Measurements from ENCODE around the gene FAM181A. TPM values are rescaled to one million over a fixed set of nuclear protein-coding genes. Genes with fewer than 3 reads are reported as not detected.

FAM181A gene
- total and polyA plus RNA-seq, 7 donors: not detected

DNA sequence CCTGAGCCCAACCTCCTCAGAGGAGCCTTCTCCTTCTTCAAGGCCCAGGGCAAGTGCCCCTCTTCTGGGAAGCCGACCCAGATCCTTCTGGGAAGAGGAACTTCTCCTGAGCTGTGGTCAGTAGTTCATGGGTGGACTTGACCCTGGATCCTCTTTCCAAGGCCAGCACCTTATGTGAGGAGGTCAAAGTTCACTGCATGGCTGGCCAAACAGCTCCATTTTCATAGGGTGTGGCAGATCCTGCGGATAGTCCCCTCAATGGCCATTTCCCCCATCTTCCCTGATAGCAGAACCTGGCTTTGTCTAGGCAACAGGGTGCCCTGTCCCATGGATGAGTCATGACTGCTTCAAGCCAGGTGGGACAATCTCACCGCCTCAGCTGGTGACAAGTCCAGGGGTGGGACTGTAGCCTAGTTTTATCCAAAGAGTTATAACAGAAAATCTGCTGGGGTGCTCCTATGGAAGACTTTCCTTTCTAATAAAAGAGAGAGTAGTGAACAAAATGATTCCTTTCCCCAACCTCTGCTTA lies 38.9 kb downstream of the FAM181A start:
- H3K4me1 ChIP-seq: peaks cover 0 to 93% (median 77%) of the 10 kb centered on the region in 4 donors
- H3K27me3 ChIP-seq: no peaks in the 10 kb centered on the region
- H3K27ac ChIP-seq: peak overlapping the region; percentile 58 to 92 (median 86)
- DNase-seq: no peak
- no peaks in the 10 kb centered on the region for H3K9me3 ChIP-seq
- no peak overlapping the region for H3K4me3 ChIP-seq
- TF ChIP-seq POLR2AphosphoS5 (IDR thresholded peaks at IDR 0.05): no peak
- WGBS, 2 donors: 87 to 93% methylated on average over 3 of the region's 3 CpGs
- intact Hi-C loops (cut with DNase I): no loop called here
- H3K36me3 ChIP-seq: peaks cover 0 to 32% (median 10%) of the 10 kb centered on the region in 4 donors

DNA sequence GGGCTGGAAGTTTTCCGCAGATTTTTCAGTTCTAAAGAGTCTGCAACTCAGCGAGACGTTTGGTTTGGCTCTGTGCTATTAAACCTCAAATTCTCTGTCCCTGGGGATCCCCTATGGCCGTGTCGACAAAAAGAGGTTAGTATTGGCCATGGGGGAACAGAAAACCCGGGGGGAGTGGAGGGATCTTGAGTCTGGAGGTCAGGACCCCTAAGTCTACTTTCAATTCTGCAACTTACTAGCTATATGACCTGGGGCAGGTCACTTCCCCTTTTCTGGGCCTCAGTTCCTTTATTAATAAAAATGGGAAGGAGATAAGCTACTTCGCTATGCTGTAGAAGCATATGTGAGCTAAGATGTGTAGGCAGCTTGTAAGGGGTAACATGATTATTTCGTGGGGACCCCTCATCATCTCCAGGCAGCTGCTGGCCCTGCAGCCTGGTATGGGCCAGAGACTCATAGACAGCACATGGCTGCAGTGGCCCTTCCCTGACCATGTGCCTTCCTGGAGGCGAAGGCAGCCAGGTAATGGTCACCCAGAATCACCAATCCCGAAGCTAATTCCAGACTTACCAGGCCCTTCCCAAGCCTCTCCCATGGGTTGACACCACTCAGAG lies 40.6 kb downstream of the FAM181A start:
- Histone ChIP-seq H3K27me3 (no peaks in the 10 kb centered on the region), H3K4me1 (peaks cover 0 to 98% (median 89%) of the 10 kb centered on the region in 4 donors), H3K4me3 (no peak overlapping the region), H3K9me3 (no peaks in the 10 kb centered on the region), H3K27ac (peak overlapping the region; percentile 86 to 93 (median 90)), H3K36me3 (peaks cover 0 to 18% (median 6%) of the 10 kb centered on the region in 4 donors)
- no peak for TF ChIP-seq POLR2A (IDR thresholded peaks at IDR 0.05)
- TF ChIP-seq POLR2AphosphoS5 (IDR thresholded peaks at IDR 0.05): no peak
- TF ChIP-seq, protein P1, sequence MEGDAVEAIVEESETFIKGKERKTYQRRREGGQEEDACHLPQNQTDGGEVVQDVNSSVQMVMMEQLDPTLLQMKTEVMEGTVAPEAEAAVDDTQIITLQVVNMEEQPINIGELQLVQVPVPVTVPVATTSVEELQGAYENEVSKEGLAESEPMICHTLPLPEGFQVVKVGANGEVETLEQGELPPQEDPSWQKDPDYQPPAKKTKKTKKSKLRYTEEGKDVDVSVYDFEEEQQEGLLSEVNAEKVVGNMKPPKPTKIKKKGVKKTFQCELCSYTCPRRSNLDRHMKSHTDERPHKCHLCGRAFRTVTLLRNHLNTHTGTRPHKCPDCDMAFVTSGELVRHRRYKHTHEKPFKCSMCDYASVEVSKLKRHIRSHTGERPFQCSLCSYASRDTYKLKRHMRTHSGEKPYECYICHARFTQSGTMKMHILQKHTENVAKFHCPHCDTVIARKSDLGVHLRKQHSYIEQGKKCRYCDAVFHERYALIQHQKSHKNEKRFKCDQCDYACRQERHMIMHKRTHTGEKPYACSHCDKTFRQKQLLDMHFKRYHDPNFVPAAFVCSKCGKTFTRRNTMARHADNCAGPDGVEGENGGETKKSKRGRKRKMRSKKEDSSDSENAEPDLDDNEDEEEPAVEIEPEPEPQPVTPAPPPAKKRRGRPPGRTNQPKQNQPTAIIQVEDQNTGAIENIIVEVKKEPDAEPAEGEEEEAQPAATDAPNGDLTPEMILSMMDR (IDR thresholded peaks at IDR 0.05): no peak
- TF ChIP-seq EP300 (IDR thresholded peaks at IDR 0.05): no peak
- 58 to 64% methylated on average over 10 of the region's 10 CpGs for WGBS, 2 donors
- DNase-seq: no peak
- intact Hi-C loops (cut with DNase I): no loop called here

DNA sequence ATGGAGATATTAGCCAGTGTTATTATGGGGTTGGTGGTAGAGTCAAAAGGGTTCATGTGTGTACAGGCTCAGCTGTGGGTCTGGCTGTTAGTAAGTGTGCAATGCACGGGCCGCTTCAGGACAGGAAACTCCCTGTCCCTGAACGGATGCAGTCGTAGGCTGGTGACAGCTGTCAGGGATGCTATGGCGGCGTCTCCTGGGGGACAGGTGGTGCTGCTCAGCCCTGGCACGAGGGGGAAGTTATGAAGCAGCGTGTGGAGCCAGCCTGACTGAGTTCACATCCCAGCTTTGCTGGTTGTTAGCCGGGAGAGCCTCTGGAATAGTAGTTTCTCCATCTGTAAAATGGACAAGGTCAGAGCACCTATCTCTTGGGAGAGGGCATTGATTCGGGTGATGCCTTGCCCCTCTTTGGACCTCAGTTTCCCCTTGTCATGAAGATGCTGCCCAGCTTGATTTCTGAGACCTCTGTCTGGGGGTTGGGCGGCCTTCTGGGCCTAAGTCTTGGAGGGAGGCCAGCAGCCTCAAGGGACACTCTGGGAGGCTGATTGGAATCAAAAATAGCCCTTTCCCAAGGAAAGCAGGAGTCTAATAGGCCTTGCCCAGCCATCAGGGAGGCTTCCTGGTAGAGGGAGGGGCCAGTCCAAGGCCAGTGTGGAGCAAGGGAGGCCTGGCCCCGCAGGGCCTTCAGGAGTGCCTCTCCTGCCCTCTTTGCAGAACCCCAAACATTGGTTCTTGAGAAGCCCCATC lies 42.1 kb downstream of the FAM181A start:
- H3K4me3 ChIP-seq: no peak overlapping the region
- no peaks in the 10 kb centered on the region for H3K27me3 ChIP-seq
- H3K27ac ChIP-seq: peak overlapping the region; percentile 86 to 93 (median 90)
- no peaks in the 10 kb centered on the region for H3K9me3 ChIP-seq
- peaks cover 0 to 3% (median under 1%) of the 10 kb centered on the region in 4 donors for H3K36me3 ChIP-seq
- intact Hi-C loops (cut with DNase I): no loop called here
- TF ChIP-seq, protein P1 (IDR thresholded peaks at IDR 0.05): no peak
- TF ChIP-seq POLR2A (IDR thresholded peaks at IDR 0.05) (no peak), EP300 (IDR thresholded peaks at IDR 0.05) (no peak), POLR2AphosphoS5 (IDR thresholded peaks at IDR 0.05) (no peak)
- WGBS, 2 donors: 63 to 81% methylated on average over 12 of the region's 12 CpGs
- peaks cover 0 to 96% (median 87%) of the 10 kb centered on the region in 4 donors for H3K4me1 ChIP-seq
- DNase-seq: no peak

- 26 to 32% methylated on average over 9 of the region's 9 CpGs for WGBS, 2 donors
- Histone ChIP-seq H3K36me3 (no peaks in the 10 kb centered on the region), H3K27me3 (no peaks in the 10 kb centered on the region), H3K27ac (peak overlapping the region; percentile 86 to 93 (median 90)), H3K9me3 (no peaks in the 10 kb centered on the region), H3K4me3 (peak overlapping the region in 3 of 4 donors; percentile 29 to 40 (median 38)), H3K4me1 (peaks cover 0 to 91% (median 77%) of the 10 kb centered on the region in 4 donors)
- no peak for DNase-seq
- TF ChIP-seq, protein P1 (IDR thresholded peaks at IDR 0.05): peak in 1 of 4 experiments; percentile 11
- TF ChIP-seq POLR2A (IDR thresholded peaks at IDR 0.05): no peak
- intact Hi-C loops (cut with DNase I): no loop called here
Measured at GRCh38 chr14:93970585-93970964, 43.4 kb downstream of the FAM181A start.

DNA sequence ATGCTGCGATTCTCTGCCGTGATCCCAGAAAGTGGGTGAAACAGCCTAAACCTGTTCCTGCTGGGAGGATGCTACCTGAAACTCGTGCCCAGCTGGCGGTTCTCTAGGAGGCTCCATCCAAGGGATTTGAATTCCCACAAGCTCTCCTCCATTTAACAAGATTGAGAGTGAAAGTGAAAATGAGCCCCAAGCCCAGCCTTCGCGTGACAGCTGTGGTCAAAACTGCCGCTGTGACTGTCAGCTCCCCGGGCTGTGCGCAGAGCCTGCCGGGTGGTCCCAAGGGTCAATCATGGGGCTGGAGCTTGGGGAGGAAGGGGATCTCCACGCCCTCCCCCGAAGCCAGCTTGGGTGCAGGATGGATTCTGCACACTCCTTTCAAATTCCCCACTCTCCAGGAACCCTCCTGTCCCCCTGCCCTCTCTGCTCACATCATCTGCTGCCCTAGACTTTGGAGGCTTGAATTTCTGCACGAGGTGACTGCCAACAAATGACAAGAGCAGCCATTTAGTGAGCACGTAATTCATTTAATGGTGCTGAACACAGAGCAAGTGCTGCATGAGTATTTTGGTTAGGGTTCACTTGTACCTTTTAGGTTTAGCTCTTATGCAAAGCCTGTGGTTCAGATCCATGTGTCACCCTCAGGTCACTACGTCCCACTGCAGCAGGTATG lies 44.0 kb downstream of the FAM181A start:
- no peak for DNase-seq
- intact Hi-C loops (cut with DNase I): no loop called here
- TF ChIP-seq POLR2A (IDR thresholded peaks at IDR 0.05): no peak
- TF ChIP-seq, protein P1 (IDR thresholded peaks at IDR 0.05): no peak
- no peak for TF ChIP-seq EP300 (IDR thresholded peaks at IDR 0.05)
- no peak for TF ChIP-seq POLR2AphosphoS5 (IDR thresholded peaks at IDR 0.05)
- peak overlapping the region; percentile 86 to 93 (median 90) for H3K27ac ChIP-seq
- H3K4me3 ChIP-seq: peak overlapping the region in 3 of 4 donors; percentile 29 to 40 (median 38)
- H3K27me3 ChIP-seq: no peaks in the 10 kb centered on the region
- no peaks in the 10 kb centered on the region for H3K9me3 ChIP-seq
- no peaks in the 10 kb centered on the region for H3K36me3 ChIP-seq
- WGBS, 2 donors: 11 to 20% methylated on average over 15 of the region's 15 CpGs
- peaks cover 0 to 86% (median 72%) of the 10 kb centered on the region in 4 donors for H3K4me1 ChIP-seq

All from sigmoid colon (tissue), 7 donors.